DOHH2 (cell line): ENCODE data around the gene ARID1B.

ENCODE experiments used
- H3F3A ChIP-seq: fragments of 200-600 bp; sonication (generic), shearing (Covaris generic); 2 replicates; pipeline ENCODE4 v1.6.0; 2016; ENCODE audit warnings: antibody characterized with exemption, mild to moderate bottlenecking; ENCODE audit not compliant: control insufficient read depth, insufficient read depth
- H3K27ac ChIP-seq: fragments of 200-600 bp; sonication (generic); 2 replicates; pipeline ENCODE4 v1.5.1; 2014; ENCODE audit warnings: low read depth, mild to moderate bottlenecking, low read length, moderate library complexity
- H3K27me3 ChIP-seq: fragments of 200-600 bp; sonication (generic); 2 replicates; pipeline ENCODE4 v1.6.1; 2014; ENCODE audit warnings: mild to moderate bottlenecking, low read length, mixed read lengths; ENCODE audit not compliant: control insufficient read depth
- H3K36me3 ChIP-seq: fragments of 200-600 bp; sonication (generic); 2 replicates; pipeline ENCODE4 v1.6.1; 2014; ENCODE audit warnings: mild to moderate bottlenecking, low read length, moderate library complexity, mixed read lengths; ENCODE audit not compliant: control insufficient read depth
- H3K4me1 ChIP-seq: fragments of 200-600 bp; sonication (generic); 2 replicates; pipeline ENCODE4 v1.6.1; 2014; ENCODE audit warnings: mild to moderate bottlenecking, low read length, mixed read lengths; ENCODE audit not compliant: control insufficient read depth
- H3K4me2 ChIP-seq: fragments of 200-600 bp; sonication (generic); 2 replicates; pipeline ENCODE4 v1.6.0; 2014; ENCODE audit warnings: mild to moderate bottlenecking, low read length, moderate library complexity
- H3K4me3 ChIP-seq: fragments of 200-600 bp; sonication (generic); 2 replicates; pipeline ENCODE4 v1.5.1; 2014; ENCODE audit warnings: mild to moderate bottlenecking, low read length, mixed read lengths
- H3K79me2 ChIP-seq: fragments of 200-600 bp; sonication (generic); 2 replicates; pipeline ENCODE4 v1.6.1; 2014; ENCODE audit warnings: mild to moderate bottlenecking, low read length, mixed read lengths; ENCODE audit not compliant: control insufficient read depth
- H3K9me2 ChIP-seq: fragments of 200-600 bp; sonication (generic); replicated peaks from 2 replicates; pipeline ENCODE4 v1.6.1; 2014; ENCODE audit warnings: mild to moderate bottlenecking, low read length, mixed read lengths; ENCODE audit not compliant: control insufficient read depth
- H3K9me3 ChIP-seq: fragments of 200-600 bp; sonication (generic); 2 replicates; pipeline ENCODE4 v1.6.1; 2014; ENCODE audit warnings: antibody characterized with exemption, low read length, mixed read lengths; ENCODE audit not compliant: control insufficient read depth, insufficient read depth
- H4K20me1 ChIP-seq: fragments of 200-600 bp; sonication (generic); 2 replicates; pipeline ENCODE4 v1.6.0; 2014; ENCODE audit warnings: low read depth, mild to moderate bottlenecking, antibody characterized with exemption, low read length, moderate library complexity; ENCODE audit not compliant: control insufficient read depth, insufficient read depth
- CTCF ChIP-seq: fragments of 200-600 bp; sonication (generic); IDR thresholded peaks from one replicate; pipeline ENCODE4 v1.5.1; 2014; ENCODE audit warnings: antibody characterized with exemption, mild to moderate bottlenecking, low read depth, low read length; ENCODE audit not compliant: poor library complexity, severe bottlenecking
- EZH2phosphoT487 ChIP-seq: fragments of 200-600 bp; sonication (generic); IDR thresholded peaks from 2 replicates; pipeline ENCODE4 v1.6.1; 2017; ENCODE audit warnings: borderline replicate concordance, mild to moderate bottlenecking, antibody characterized with exemption, low read length, moderate library complexity, mixed read lengths

ARID1B gene

GRCh38 chr6:157200611-157201010 lies 423.4 kb downstream of the ARID1B start:
- Histone ChIP-seq H3F3A (no peaks in the 10 kb centered on the region), H3K4me1 (no peaks in the 10 kb centered on the region), H3K9me2 (no peaks in the 10 kb centered on the region), H4K20me1 (no peaks in the 10 kb centered on the region; the same call in 1 of the 2 replicates), H3K36me3 (peaks cover 84% of the 10 kb centered on the region), H3K4me3 (no peak overlapping the region), H3K27ac (no peak overlapping the region), H3K79me2 (no peaks in the 10 kb centered on the region), H3K4me2 (no peak overlapping the region), H3K9me3 (no peaks in the 10 kb centered on the region), H3K27me3 (no peaks in the 10 kb centered on the region)
- no peak for TF ChIP-seq EZH2phosphoT487
- TF ChIP-seq CTCF, result no peak

GRCh38 chr6:157201083-157201482 lies 423.9 kb downstream of the ARID1B start:
- Histone ChIP-seq H4K20me1 (no peaks in the 10 kb centered on the region; the same call in 1 of the 2 replicates), H3K27ac (no peak overlapping the region), H3K36me3 (peaks cover 85% of the 10 kb centered on the region), H3K9me2 (no peaks in the 10 kb centered on the region), H3K79me2 (no peaks in the 10 kb centered on the region), H3K4me2 (no peak overlapping the region), H3F3A (no peaks in the 10 kb centered on the region), H3K4me3 (no peak overlapping the region), H3K4me1 (no peaks in the 10 kb centered on the region), H3K27me3 (no peaks in the 10 kb centered on the region), H3K9me3 (no peaks in the 10 kb centered on the region)
- TF ChIP-seq CTCF, result no peak
- TF ChIP-seq EZH2phosphoT487, result no peak

- H3K9me2 ChIP-seq, result no peaks in the 10 kb centered on the region
- no peaks in the 10 kb centered on the region for H3K9me3 ChIP-seq
- H4K20me1 ChIP-seq, result no peaks in the 10 kb centered on the region; the same call in 1 of the 2 replicates
- H3K36me3 ChIP-seq, result peaks cover 87% of the 10 kb centered on the region
- no peak overlapping the region for H3K4me3 ChIP-seq
- no peaks in the 10 kb centered on the region for H3F3A ChIP-seq
- no peaks in the 10 kb centered on the region for H3K79me2 ChIP-seq
- no peak overlapping the region for H3K27ac ChIP-seq
- TF ChIP-seq CTCF, result no peak
- TF ChIP-seq EZH2phosphoT487, result no peak
- H3K4me1 ChIP-seq, result no peaks in the 10 kb centered on the region
- no peak overlapping the region for H3K4me2 ChIP-seq
- no peaks in the 10 kb centered on the region for H3K27me3 ChIP-seq
These were observed 426.1 kb downstream of the ARID1B start for GRCh38 chr6:157203312-157203744.

GRCh38 chr6:157203764-157204163 lies 426.6 kb downstream of the ARID1B start:
- Histone ChIP-seq H3K4me2 (no peak overlapping the region), H3K4me3 (no peak overlapping the region), H3K36me3 (peaks cover 84% of the 10 kb centered on the region), H3K27me3 (no peaks in the 10 kb centered on the region), H3K79me2 (no peaks in the 10 kb centered on the region), H3F3A (no peaks in the 10 kb centered on the region), H4K20me1 (no peaks in the 10 kb centered on the region; the same call in 1 of the 2 replicates), H3K9me3 (no peaks in the 10 kb centered on the region), H3K27ac (no peak overlapping the region), H3K9me2 (no peaks in the 10 kb centered on the region), H3K4me1 (no peaks in the 10 kb centered on the region)
- no peak for TF ChIP-seq CTCF
- TF ChIP-seq EZH2phosphoT487, result no peak
